Measurements from ENCODE around the gene CHAF1A. TPM values are rescaled to one million over a fixed set of nuclear protein-coding genes. Genes with fewer than 3 reads are reported as not detected.

The CHAF1A gene
- total and polyA plus RNA-seq, 2 of the 4 experiments (the other 2 are of a cell fraction), result 12.4 to 22.9 TPM

DNA sequence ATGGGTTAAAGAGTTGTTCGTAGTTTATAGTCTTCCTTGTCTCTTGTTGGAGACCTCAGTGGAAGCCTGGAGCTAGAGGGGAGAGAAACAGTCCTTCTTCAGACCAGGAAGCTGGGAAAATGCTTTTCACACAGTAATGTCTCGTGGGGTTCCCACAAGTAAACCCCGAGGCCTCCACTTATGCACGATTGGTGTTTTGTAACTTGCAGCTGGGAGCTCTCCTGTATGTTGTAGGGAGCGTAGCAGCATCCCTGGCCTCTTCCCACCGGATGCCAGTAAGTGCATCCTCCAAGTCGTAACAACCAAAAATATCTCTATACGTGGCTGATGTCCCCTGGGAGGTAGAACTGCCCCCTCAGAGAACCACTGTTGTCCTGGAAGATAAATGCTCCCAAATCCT, 3.5 kb downstream of the CHAF1A start (continued):
- TF ChIP-seq CHD1 (IDR thresholded peaks at IDR 0.05; ENCODE audit: low read depth, low read length) (no peak), RAD21 (IDR thresholded peaks at IDR 0.05; ENCODE audit: low read length) (no peak), RCOR1 (IDR thresholded peaks at IDR 0.05; ENCODE audit: insufficient replicate concordance, low read length) (no peak), MXI1 (IDR thresholded peaks at IDR 0.05; ENCODE audit: borderline replicate concordance, low read depth, low read length) (no peak), MAFK (IDR thresholded peaks at IDR 0.05; ENCODE audit: low read depth, low read length) (no peak), NFE2L2 (IDR thresholded peaks at IDR 0.05; ENCODE audit: low read depth, low read length) (no peak), BHLHE40 (IDR thresholded peaks at IDR 0.05; ENCODE audit: low read depth, low read length) (no peak)

DNA sequence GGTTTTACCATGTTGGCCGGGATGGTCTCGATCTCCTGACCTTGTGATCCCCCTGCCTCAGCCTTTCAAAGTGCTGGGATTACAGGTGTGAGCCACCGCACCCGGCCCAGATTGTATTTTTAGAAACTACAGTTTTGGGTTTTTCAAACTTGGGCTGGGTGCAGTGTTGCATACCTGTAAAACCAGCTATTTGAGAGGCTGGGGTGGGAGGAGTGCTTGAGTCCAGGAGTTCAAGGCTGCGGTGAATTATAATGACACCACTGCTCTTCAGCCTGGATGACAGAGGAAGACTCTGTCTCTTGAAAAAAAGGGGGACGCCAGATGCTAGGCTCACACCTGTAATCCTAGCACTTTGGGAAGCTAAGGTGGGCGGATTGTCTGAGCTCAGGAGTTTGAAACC, 4.2 kb downstream of the CHAF1A start:
- no peak overlapping the region for H2BK15ac ChIP-seq (ENCODE audit: low read depth, low read length)
- no peaks in the 10 kb centered on the region; the same call in none of the 2 replicates for H3K36me3 ChIP-seq (ENCODE audit: control insufficient read depth, insufficient read depth, low read length)
- H3K79me1 ChIP-seq (ENCODE audit: low read depth in 1 of 2, low read length in 2 of 2), result peaks cover 18 to 44% of the 10 kb centered on the region in 2 experiments
- no peak overlapping the region for H2AFZ ChIP-seq (replicated peaks; ENCODE audit: low read length, poor library complexity)
- no peak overlapping the region for H2AK9ac ChIP-seq (replicated peaks; ENCODE audit: low read depth, low read length, poor library complexity)
- POLR2A ChIA-PET (ENCODE audit: unreplicated experiment), result no interaction called here
- no peak overlapping the region for H3K56ac ChIP-seq (ENCODE audit: extremely low read depth, insufficient read depth, low read length)
- no peak overlapping the region for H4K5ac ChIP-seq (ENCODE audit: low read depth, low read length)
- H4K20me1 ChIP-seq (ENCODE audit: insufficient read depth, low read length), result peaks cover 15% of the 10 kb centered on the region
- no peak overlapping the region for H3K4me2 ChIP-seq (ENCODE audit: low read depth, low read length)
- H3K14ac ChIP-seq (replicated peaks; ENCODE audit: low read depth, low read length), result no peak overlapping the region
- ATAC-seq (ENCODE audit: low read depth), result no peak
- no peak for DNase-seq
- H3K4me1 ChIP-seq (ENCODE audit: control insufficient read depth, insufficient read depth, low read length), result peaks cover 5% of the 10 kb centered on the region
- no peak overlapping the region for H3K18ac ChIP-seq (ENCODE audit: low read depth, low read length)
- H3K27me3 ChIP-seq (ENCODE audit: control insufficient read depth, insufficient read depth, low read length), result no peaks in the 10 kb centered on the region
- no peak overlapping the region for H3K4ac ChIP-seq (ENCODE audit: low read depth, low read length)
- H2BK5ac ChIP-seq (ENCODE audit: low read depth, low read length, poor library complexity, severe bottlenecking), result no peak overlapping the region
- H3K23ac ChIP-seq (ENCODE audit: low read depth, low read length), result no peak overlapping the region
- no peak overlapping the region for H2BK20ac ChIP-seq (ENCODE audit: low read depth, low read length)
- H2BK120ac ChIP-seq (ENCODE audit: low read depth, low read length), result no peak overlapping the region
- in situ Hi-C loops (cut with MboI; ENCODE audit: low sequenced_read_pairs) (no loop called here), dilution Hi-C loops (cut with HindIII; ENCODE audit: low sequenced_read_pairs, unreplicated experiment) (no loop called here), intact Hi-C loops (cut with micrococcal nuclease) (no loop called here)
- no peak overlapping the region for H3K9ac ChIP-seq (ENCODE audit: low read depth, low read length)
- CTCF ChIA-PET, result no interaction called here
- H4K8ac ChIP-seq (ENCODE audit: low read depth in 2 of 2, low read length in 2 of 2), result no peak overlapping the region
- no peak overlapping the region for H3K4me3 ChIP-seq (ENCODE audit: insufficient read depth, low read depth, low read length)
- no peak overlapping the region for H3K27ac ChIP-seq (ENCODE audit: insufficient read depth, low read length)
- BruUV-seq (replicated peaks), result no TSS peak
- H4K91ac ChIP-seq (ENCODE audit: insufficient read depth, low read depth, low read length), result no peak overlapping the region
- no peak overlapping the region for H2AK5ac ChIP-seq (ENCODE audit: low read depth, low read length)
- peaks cover 4% of the 10 kb centered on the region; the same call in 1 of the 2 replicates for H3K9me1 ChIP-seq (ENCODE audit: insufficient read depth, low read length)
- no peaks in the 10 kb centered on the region for H3K9me3 ChIP-seq (ENCODE audit: control insufficient read depth, insufficient read depth, low read length)
- WGBS, 2 experiments (ENCODE audit: extremely low coverage in 2 of 2, insufficient read length in 1 of 2), result 100% methylated on average over 2 of the region's 7 CpGs; no CpG with 5 or more reads in 1 of the 2 experiments
- TF ChIP-seq, protein P1, sequence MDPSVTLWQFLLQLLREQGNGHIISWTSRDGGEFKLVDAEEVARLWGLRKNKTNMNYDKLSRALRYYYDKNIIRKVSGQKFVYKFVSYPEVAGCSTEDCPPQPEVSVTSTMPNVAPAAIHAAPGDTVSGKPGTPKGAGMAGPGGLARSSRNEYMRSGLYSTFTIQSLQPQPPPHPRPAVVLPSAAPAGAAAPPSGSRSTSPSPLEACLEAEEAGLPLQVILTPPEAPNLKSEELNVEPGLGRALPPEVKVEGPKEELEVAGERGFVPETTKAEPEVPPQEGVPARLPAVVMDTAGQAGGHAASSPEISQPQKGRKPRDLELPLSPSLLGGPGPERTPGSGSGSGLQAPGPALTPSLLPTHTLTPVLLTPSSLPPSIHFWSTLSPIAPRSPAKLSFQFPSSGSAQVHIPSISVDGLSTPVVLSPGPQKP (IDR thresholded peaks at IDR 0.05; ENCODE audit: borderline replicate concordance, low read depth, low read length), result no peak
- TF ChIP-seq MAFK (IDR thresholded peaks at IDR 0.05; ENCODE audit: low read depth, low read length), result no peak
- no peak for TF ChIP-seq RAD21 (IDR thresholded peaks at IDR 0.05; ENCODE audit: low read length)
- no peak for TF ChIP-seq RFX5 (IDR thresholded peaks at IDR 0.05; ENCODE audit: low read depth, low read length)
- no peak for TF ChIP-seq FOS (IDR thresholded peaks at IDR 0.05; ENCODE audit: low read depth, low read length)
- no peak for TF ChIP-seq BHLHE40 (IDR thresholded peaks at IDR 0.05; ENCODE audit: low read depth, low read length)
- TF ChIP-seq, protein P2, sequence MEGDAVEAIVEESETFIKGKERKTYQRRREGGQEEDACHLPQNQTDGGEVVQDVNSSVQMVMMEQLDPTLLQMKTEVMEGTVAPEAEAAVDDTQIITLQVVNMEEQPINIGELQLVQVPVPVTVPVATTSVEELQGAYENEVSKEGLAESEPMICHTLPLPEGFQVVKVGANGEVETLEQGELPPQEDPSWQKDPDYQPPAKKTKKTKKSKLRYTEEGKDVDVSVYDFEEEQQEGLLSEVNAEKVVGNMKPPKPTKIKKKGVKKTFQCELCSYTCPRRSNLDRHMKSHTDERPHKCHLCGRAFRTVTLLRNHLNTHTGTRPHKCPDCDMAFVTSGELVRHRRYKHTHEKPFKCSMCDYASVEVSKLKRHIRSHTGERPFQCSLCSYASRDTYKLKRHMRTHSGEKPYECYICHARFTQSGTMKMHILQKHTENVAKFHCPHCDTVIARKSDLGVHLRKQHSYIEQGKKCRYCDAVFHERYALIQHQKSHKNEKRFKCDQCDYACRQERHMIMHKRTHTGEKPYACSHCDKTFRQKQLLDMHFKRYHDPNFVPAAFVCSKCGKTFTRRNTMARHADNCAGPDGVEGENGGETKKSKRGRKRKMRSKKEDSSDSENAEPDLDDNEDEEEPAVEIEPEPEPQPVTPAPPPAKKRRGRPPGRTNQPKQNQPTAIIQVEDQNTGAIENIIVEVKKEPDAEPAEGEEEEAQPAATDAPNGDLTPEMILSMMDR (conservative IDR thresholded peaks at IDR 0.05; ENCODE audit: low read depth, low read length), result no peak
- TF ChIP-seq, protein P3, sequence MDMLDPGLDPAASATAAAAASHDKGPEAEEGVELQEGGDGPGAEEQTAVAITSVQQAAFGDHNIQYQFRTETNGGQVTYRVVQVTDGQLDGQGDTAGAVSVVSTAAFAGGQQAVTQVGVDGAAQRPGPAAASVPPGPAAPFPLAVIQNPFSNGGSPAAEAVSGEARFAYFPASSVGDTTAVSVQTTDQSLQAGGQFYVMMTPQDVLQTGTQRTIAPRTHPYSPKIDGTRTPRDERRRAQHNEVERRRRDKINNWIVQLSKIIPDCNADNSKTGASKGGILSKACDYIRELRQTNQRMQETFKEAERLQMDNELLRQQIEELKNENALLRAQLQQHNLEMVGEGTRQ (IDR thresholded peaks at IDR 0.05; ENCODE audit: low read depth, low read length), result no peak
- TF ChIP-seq POLR2A (IDR thresholded peaks at IDR 0.05; ENCODE audit: low read depth, low read length), result no peak
- no peak for TF ChIP-seq SMC3 (IDR thresholded peaks at IDR 0.05; ENCODE audit: low read depth, low read length)
- no peak for TF ChIP-seq MAZ (IDR thresholded peaks at IDR 0.05; ENCODE audit: borderline replicate concordance, low read depth, low read length)
